NB4 (cell line): ENCODE results near the gene TNFSF8.

ENCODE experiments used
- MYC ChIP-seq: IDR thresholded peaks from 2 replicates; pipeline ENCODE4 v1.6.1; 2011; ENCODE audit warnings: low read depth, low read length
- TF ChIP-seq, protein P1 (sequence below): IDR thresholded peaks from one replicate; pipeline ENCODE4 v1.5.1; 2012; ENCODE audit warnings: low read depth, low read length

DNA sequence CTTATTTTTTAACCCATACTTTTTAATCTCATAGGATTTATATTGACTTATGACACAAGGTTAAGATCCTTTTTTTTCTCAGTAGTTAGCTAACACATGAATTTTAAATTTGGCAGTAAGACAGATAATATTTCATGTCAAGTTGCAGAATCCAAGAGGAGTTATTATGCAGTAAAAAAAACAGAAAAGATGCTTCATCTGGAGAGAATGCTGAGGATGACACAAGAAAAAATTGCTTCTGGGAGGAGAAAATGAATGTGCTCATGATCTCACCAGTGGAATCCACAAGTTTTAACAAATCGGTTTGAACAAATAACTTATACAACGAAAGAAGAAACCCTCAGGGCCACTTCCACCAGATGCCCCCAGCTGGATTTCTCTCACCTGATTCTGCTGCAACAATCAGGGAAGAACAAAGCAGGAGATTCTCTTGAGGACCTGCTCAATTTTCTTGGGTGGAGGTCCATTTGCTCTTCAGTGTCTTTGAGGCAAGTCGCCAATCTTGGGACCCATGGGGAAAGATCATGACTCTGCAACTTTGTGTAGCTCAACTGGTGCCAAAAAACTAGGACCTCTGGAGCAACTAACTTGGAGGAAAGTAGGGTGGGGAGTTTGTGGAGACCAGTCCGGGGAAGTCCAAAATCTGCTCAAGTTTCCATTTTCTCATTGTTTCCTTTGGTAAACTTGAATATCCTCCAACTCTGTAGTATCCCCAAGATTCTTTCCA is 74.0 kb downstream of the TNFSF8 start:
- TF ChIP-seq MYC: no peak
- TF ChIP-seq, protein P1, sequence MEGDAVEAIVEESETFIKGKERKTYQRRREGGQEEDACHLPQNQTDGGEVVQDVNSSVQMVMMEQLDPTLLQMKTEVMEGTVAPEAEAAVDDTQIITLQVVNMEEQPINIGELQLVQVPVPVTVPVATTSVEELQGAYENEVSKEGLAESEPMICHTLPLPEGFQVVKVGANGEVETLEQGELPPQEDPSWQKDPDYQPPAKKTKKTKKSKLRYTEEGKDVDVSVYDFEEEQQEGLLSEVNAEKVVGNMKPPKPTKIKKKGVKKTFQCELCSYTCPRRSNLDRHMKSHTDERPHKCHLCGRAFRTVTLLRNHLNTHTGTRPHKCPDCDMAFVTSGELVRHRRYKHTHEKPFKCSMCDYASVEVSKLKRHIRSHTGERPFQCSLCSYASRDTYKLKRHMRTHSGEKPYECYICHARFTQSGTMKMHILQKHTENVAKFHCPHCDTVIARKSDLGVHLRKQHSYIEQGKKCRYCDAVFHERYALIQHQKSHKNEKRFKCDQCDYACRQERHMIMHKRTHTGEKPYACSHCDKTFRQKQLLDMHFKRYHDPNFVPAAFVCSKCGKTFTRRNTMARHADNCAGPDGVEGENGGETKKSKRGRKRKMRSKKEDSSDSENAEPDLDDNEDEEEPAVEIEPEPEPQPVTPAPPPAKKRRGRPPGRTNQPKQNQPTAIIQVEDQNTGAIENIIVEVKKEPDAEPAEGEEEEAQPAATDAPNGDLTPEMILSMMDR: no peak
